ENCODE results near the gene TSC1.

The TSC1 gene

GRCh38 chr9:132955123-132955522 lies 10.7 kb upstream of the TSC1 start:
- H3K27me3 ChIP-seq (ENCODE audit: insufficient read depth, low read length, poor library complexity, severe bottlenecking), result no peaks in the 10 kb centered on the region

GRCh38 chr9:132949709-132950108 lies 5.3 kb upstream of the TSC1 start:
- Histone ChIP-seq H3F3A (ENCODE audit: low read depth) (no peaks in the 10 kb centered on the region), H3K9me2 (replicated peaks; ENCODE audit: low read depth, low read length) (no peaks in the 10 kb centered on the region), H3K4me3 (ENCODE audit: low read length, poor library complexity, severe bottlenecking) (no peak overlapping the region), H3K4me2 (ENCODE audit: low read depth, low read length, poor library complexity, severe bottlenecking) (no peak overlapping the region), H4K20me1 (ENCODE audit: insufficient read depth, low read length, poor library complexity, severe bottlenecking) (no peaks in the 10 kb centered on the region), H3K9me3 (ENCODE audit: insufficient read depth, low read depth, low read length) (no peaks in the 10 kb centered on the region), H2AFZ (ENCODE audit: low read length) (no peak overlapping the region), H3K4me1 (ENCODE audit: insufficient read depth, low read length, poor library complexity, severe bottlenecking) (no peaks in the 10 kb centered on the region), H3K27me3 (ENCODE audit: insufficient read depth, low read length, poor library complexity, severe bottlenecking) (no peaks in the 10 kb centered on the region), H3K36me3 (ENCODE audit: insufficient read depth, low read length) (no peaks in the 10 kb centered on the region), H3K79me2 (ENCODE audit: insufficient read depth, low read length) (no peaks in the 10 kb centered on the region), H3K9ac (ENCODE audit: low read depth, low read length, poor library complexity, severe bottlenecking) (no peak overlapping the region)
- no peak for TF ChIP-seq CTCF (conservative IDR thresholded peaks at IDR 0.05; ENCODE audit: low read length)
- no peak for TF ChIP-seq EZH2phosphoT487 (IDR thresholded peaks at IDR 0.05; ENCODE audit: borderline replicate concordance)

More at GRCh38 chr9:132955123-132955522, 10.7 kb upstream of the TSC1 start:
- Histone ChIP-seq H3K9ac (ENCODE audit: low read depth, low read length, poor library complexity, severe bottlenecking) (no peak overlapping the region), H3F3A (ENCODE audit: low read depth) (no peaks in the 10 kb centered on the region), H3K36me3 (ENCODE audit: insufficient read depth, low read length) (no peaks in the 10 kb centered on the region), H3K9me3 (ENCODE audit: insufficient read depth, low read depth, low read length) (no peaks in the 10 kb centered on the region; the same call in 1 of the 2 replicates), H3K9me2 (replicated peaks; ENCODE audit: low read depth, low read length) (no peaks in the 10 kb centered on the region), H4K20me1 (ENCODE audit: insufficient read depth, low read length, poor library complexity, severe bottlenecking) (no peaks in the 10 kb centered on the region), H3K4me1 (ENCODE audit: insufficient read depth, low read length, poor library complexity, severe bottlenecking) (no peaks in the 10 kb centered on the region), H2AFZ (ENCODE audit: low read length) (no peak overlapping the region), H3K79me2 (ENCODE audit: insufficient read depth, low read length) (no peaks in the 10 kb centered on the region), H3K4me2 (ENCODE audit: low read depth, low read length, poor library complexity, severe bottlenecking) (no peak overlapping the region), H3K4me3 (ENCODE audit: low read length, poor library complexity, severe bottlenecking) (no peak overlapping the region)
- no peak for TF ChIP-seq CTCF (conservative IDR thresholded peaks at IDR 0.05; ENCODE audit: low read length)
- TF ChIP-seq EZH2phosphoT487 (IDR thresholded peaks at IDR 0.05; ENCODE audit: borderline replicate concordance), result no peak

GRCh38 chr9:132948482-132949050 lies 4.2 kb upstream of the TSC1 start:
- H3K9me2 ChIP-seq (replicated peaks; ENCODE audit: low read depth, low read length), result no peaks in the 10 kb centered on the region
- H3K36me3 ChIP-seq (ENCODE audit: insufficient read depth, low read length), result no peaks in the 10 kb centered on the region
- TF ChIP-seq EZH2phosphoT487 (IDR thresholded peaks at IDR 0.05; ENCODE audit: borderline replicate concordance) (no peak), CTCF (conservative IDR thresholded peaks at IDR 0.05; ENCODE audit: low read length) (no peak)
- H3K27me3 ChIP-seq (ENCODE audit: insufficient read depth, low read length, poor library complexity, severe bottlenecking), result no peaks in the 10 kb centered on the region
- no peak overlapping the region for H3K4me3 ChIP-seq (ENCODE audit: low read length, poor library complexity, severe bottlenecking)
- no peak overlapping the region for H3K4me2 ChIP-seq (ENCODE audit: low read depth, low read length, poor library complexity, severe bottlenecking)
- H3F3A ChIP-seq (ENCODE audit: low read depth), result no peaks in the 10 kb centered on the region
- H3K79me2 ChIP-seq (ENCODE audit: insufficient read depth, low read length), result peaks cover 8% of the 10 kb centered on the region
- peaks cover 3% of the 10 kb centered on the region for H3K4me1 ChIP-seq (ENCODE audit: insufficient read depth, low read length, poor library complexity, severe bottlenecking)
- no peak overlapping the region for H3K9ac ChIP-seq (ENCODE audit: low read depth, low read length, poor library complexity, severe bottlenecking)
- H3K9me3 ChIP-seq (ENCODE audit: insufficient read depth, low read depth, low read length), result no peaks in the 10 kb centered on the region
- peaks cover 7% of the 10 kb centered on the region for H4K20me1 ChIP-seq (ENCODE audit: insufficient read depth, low read length, poor library complexity, severe bottlenecking)
- H2AFZ ChIP-seq (ENCODE audit: low read length), result no peak overlapping the region
